NCI-H748 (cell line): Measurements from ENCODE around the gene AURKA.

Source experiments
- DNase-seq: peaks from one replicate; lab custom pipeline; 2025; ENCODE audit not compliant: unreplicated experiment; lab: John Stamatoyannopoulos, UW

AURKA gene

DNA sequence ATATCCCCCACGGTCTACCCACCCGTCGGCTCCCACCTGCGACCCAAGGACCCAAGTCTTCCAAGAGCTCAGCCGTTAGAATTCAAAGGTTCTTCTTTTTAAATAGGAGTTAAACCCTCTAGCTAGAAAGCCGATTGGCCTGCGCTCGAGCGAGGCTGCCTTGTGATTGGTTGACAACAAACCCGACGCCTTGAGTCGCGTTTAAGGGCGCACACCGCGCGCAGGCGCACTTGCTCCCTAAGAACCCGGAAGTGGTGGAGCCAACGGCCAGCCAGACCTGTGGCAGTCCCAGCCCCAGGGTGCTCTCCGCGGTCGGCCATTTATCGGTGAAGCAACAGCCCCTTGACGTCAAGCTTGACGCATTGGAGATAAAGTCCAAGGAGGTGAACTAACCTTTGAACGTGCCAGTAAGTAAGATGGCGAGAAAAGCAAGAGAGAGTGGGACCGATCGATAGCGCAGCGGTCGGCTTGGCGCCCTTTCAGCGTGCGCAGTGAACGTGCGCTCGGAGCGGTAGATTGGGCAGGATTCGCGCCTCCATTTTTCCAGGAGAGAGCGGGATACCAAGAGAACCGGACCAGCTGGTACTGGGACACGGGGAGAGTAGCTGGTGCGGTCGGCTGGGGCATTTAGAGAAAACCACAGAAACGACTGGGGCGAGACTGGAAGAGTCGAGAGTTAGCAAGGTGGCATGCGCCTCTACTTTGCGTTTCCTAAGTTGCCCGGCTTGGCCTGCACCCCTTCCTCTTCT is at the start of gene AURKA, which contains the start of gene CSTF1:
AURKA (minus strand) TSS at position 84 of the 749 bp plus-strand sequence. CDS start 4,018 bp downstream, outside the sequence.
CSTF1 (plus strand) TSS at position 514 of the 749 bp plus-strand sequence. CDS start 2,908 bp downstream, outside the sequence.
- peak; percentile 97 for DNase-seq

DNA sequence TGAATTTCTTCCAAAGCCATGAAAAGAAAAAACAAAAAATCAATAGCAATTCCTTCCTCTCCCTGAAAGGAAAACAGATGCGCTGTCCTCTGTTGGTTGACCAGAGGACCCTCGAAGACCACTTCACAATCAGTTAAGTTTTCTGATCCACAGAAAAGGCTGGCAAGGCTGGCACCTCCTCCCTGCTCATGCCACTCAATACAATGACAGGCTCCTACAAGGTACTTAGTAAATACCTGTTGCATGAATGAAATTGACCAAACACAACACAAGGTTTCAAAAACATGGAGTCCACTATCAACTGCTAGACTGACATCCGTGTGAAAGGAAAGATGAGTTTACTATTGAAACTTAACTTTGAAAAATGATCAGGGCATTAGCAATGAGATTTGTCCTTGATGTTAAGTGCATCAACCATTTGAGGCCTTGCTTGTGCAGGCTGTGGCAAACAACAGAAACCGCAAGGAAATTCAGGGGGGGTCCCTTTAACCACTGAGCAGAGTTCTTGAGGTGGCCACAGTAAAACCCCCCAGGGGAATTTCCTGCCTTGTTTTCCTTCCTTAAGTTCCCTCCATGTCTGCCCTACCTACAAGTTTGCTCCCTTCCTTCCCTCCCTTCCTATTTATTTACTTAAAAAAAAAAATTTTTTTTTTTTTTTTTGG is 48.5 kb upstream of the AURKA start:
- no peak for DNase-seq

DNA sequence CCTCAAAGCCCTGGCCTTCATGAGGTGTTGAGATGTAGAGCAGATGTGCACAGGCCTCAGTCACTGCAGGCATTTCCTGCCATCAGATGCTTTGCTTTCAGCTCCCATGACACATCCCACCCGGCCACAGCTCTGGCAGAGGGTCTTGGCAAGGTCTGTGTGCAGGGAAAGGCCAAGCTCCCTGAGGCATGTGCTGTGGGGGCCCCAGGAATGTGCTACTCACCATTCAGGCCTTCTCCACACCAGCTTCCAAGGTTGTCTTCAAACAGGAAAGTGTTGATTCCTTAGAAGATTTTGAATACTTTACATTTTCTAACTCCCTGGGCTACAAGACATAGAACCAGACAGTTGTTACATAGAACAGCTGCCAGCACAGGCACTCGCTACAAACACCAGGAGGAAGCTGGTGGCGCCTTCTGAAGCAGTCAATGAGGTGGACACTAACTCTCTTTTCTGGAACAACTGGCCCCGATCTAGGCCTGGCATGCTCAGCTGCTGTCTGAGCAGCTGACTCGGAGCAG is 47.8 kb upstream of the AURKA start:
- DNase-seq, result no peak

DNA sequence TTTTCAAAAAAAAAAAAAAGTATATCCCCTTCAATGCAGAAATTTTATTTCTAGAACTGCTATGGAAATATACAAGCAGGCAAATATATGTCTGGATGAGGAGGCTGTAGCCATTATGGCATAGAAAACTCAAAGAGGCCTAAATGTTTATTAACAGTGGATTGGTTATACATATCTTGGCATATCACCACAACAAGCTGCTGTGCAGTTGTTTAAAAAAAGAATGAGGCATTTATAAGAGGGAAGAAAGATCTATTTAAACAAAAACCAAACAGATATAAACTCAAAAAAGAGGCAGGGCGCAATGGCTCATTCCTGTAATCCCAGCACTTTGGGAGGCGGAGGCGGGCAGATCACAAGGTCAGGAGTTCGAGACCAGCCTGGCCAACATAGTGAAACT is 46.3 kb upstream of the AURKA start:
- DNase-seq, result no peak

DNA sequence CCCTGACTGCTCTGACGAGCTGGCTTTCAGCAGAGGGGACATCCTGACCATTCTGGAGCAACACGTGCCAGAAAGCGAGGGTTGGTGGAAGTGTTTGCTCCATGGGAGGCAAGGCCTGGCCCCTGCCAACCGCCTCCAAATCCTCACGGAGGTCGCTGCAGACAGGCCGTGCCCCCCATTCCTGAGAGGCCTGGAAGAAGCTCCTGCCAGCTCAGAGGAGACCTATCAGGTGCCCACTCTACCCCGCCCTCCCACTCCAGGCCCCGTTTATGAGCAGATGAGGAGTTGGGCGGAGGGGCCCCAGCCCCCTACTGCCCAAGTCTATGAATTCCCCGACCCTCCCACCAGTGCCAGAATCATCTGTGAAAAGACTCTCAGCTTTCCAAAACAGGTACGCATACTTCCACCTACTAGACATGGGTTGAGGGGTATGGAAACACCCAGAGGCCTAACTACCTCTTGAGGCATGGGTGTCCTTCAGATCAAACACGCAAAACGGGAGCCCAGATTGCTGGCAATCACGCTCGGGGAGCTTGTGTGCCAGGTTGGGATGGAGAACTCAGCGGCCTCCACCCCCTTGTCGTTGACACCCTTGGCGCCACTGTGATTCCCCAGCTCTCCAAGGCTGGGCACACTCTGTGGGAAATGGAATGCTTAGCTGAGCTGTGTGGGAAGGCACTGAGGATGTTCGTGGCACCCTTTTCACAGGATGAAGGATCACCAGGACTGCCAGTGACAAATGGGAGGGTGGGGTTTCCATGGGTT is 45.4 kb upstream of the AURKA start:
- no peak for DNase-seq

- DNase-seq, result no peak
Observed at GRCh38 chr20:56433880-56434255, 41.9 kb upstream of the AURKA start.

- DNase-seq, result no peak
Observed at GRCh38 chr20:56433221-56433879, 41.3 kb upstream of the AURKA start.

DNA sequence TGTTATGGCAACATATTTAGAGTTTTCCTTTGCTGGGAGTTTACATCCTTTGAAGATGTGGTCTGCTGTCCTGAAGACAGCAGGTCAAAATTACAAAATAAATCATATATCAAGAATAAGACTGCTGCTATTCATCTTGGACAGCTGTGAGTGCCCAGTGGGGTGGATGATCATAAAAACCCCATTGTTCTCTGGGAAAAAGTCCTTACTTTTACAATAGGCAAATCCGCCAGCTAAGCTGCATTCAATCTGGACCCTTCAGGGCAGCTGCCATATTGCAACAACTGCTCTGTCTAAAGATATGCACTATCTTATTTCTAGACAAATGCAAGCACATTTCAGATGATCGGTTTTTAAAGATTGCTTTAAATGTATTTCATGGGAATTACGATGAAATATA is 39.5 kb upstream of the AURKA start:
- no peak for DNase-seq

DNA sequence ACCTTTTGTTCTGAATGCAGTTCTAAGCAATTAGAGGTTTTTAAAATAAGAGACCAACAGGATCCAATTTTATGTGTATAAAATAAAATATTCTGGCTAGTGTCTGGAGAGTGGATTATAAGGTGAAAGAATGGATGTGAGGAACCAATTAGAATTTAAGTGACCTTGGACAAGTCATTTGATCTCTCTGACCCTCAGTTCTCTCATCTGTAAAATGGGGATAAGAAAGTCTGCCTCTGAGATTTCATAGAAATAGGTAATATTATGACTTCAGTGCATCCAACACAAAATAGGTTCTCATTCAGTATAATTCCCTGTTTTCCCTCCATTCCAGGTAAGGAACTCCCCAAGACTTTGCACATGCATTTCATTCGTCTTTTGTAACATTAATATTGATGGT is 38.9 kb upstream of the AURKA start:
- no peak for DNase-seq

DNA sequence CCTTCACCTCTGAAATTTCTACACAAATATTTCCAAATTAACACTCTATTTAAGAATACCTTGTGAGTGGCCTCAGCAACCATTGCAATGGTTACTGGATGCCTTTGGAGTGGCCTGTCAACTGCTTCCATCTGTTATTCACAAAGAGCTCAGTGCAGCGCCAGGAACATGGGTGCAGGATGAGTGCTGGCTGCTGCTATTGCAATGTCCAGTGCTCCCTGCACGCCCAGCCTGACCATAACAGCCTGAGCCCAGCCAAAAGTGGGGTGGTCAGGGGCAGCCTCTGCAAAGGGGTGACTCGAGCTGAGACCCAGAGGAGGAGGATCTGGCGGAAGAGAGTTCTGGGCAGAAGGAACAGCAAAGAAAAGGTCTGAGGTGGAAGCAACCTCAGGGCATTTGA is 38.4 kb upstream of the AURKA start:
- DNase-seq, result no peak

DNA sequence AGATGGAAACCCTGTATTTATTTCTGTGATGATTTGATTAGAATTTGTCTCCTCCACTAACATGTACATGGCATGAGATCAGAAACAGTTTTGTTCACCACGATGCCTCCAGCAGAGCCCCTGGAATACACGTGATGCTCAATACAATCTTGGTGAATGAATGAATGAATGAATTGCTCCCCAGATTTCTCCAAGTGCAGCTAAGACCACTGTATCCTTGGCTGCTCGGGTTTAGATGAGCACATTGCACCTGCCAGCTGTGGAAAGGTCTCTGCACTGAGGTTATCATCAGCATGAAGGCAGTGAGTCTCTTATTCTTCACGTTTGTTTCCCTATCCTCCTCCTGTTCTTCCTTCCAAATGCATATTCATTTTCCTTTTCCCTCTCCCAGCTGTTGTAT is 37.9 kb upstream of the AURKA start:
- DNase-seq, result no peak

- no peak for DNase-seq
Observed at GRCh38 chr20:56429502-56429901, 37.5 kb upstream of the AURKA start.

DNA sequence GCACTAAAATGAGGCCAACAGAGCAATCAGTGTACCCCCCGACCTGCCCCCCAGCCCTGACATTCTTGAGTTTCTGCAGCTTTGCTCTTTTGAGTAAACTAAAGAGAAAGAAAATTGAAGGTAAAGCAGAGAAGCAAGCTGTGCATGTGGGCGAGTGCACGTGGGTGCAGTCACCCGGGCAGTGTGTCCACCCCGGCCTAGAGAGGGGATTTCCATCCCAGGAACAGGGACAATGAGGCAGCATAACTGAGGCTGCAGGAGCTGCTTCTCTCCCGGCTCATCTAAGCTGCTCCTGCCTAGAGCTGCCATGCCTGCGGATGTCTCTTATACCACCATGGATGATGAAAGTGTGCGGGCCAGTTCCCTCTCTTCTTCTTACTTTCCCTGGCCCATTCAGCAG is 36.9 kb upstream of the AURKA start:
- DNase-seq, result no peak

- DNase-seq, result no peak
Observed at GRCh38 chr20:56428410-56428809, 36.4 kb upstream of the AURKA start.

- DNase-seq, result no peak
Observed at GRCh38 chr20:56427797-56428196, 35.8 kb upstream of the AURKA start.

GRCh38 chr20:56426926-56427325 is 34.9 kb upstream of the AURKA start:
- no peak for DNase-seq

GRCh38 chr20:56426026-56426425 is 34.0 kb upstream of the AURKA start:
- DNase-seq, result no peak

DNA sequence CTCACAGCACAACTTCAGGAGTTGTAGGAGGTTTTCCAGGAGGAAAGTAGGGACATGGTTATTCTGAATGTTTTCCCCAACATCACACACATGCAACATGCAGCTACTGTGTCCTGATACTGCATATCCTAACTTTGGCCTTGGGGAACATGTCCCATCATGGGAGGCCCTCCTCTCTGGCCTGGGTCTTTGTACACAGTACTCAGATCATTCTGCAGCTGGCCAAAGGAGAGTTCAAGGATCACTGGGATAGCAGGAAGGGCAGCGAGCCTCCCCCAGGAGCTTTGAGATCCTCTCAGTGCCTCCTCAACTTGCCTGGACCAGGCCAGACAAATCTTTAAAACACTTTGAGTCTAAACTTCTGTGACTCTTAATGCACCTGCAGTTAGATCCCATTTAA is 32.9 kb upstream of the AURKA start:
- no peak for DNase-seq

DNA sequence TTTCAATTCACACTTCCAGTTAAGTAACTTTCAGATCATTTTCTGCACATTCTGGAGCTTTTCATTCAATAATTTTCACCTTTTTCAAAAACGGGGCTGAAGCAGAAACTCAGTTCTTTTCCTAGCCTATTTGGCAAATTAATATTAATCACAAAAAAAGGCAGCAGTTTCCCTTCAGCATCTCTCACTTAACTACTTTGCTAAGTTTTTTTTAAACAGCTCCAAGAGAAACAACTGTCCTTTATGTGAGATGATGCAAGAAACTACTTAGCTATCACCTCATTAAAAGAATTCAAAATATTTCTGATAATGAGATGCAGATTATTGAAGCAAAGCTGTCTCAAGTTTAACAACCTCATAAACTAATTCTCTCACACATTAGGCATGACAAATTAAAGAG is 31.9 kb upstream of the AURKA start:
- DNase-seq, result no peak

- DNase-seq, result no peak
Observed at GRCh38 chr20:56423211-56423610, 31.2 kb upstream of the AURKA start.

- no peak for DNase-seq
Observed at GRCh38 chr20:56422824-56423189, 30.8 kb upstream of the AURKA start.
